HepG2 (cell line): ENCODE results near the gene IFI30. TPM values are rescaled to one million over a fixed set of nuclear protein-coding genes. Genes with fewer than 3 reads are reported as not detected.

Source experiments
- ATAC-seq: fragments of 200-7000 bp; cut with Tn5 transposase; 3 replicates; pipeline ENCODE4 v1.9.1; 2020; ENCODE audit warnings: mild to moderate bottlenecking, moderate library complexity
- BruUV-seq: library from RNA; stranded (reverse); fragments of 400-500 nt; replicated peaks from 2 replicates; lab custom pipeline; 2021; lab: Mats Ljungman, UMichigan
- CTCF ChIA-PET: fragments of 300-600 bp; formaldehyde crosslinking; extraction: SDS; loops from one replicate; lab custom pipeline; 2021; ENCODE audit warnings: low total read pairs, inconsistent platforms, low intra/inter-chr PET ratio; lab: Yijun Ruan, JAX
- POLR2A ChIA-PET: fragments of 350-600 bp; sonication (Branson Sonifier 250); formaldehyde crosslinking; loops from one replicate; lab custom pipeline; 2020; ENCODE audit warnings: antibody characterized with exemption, inconsistent platforms; lab: Yijun Ruan, JAX
- DNase-seq: peaks from one replicate; pipeline ENCODE4 v3.0.0-alpha.2; 2015; ENCODE audit warnings: low spot score
- FAIRE-seq: peaks from 3 replicates; lab custom pipeline; 2011; peaks lifted over from hg19 to GRCh38; lab: Jason Lieb, UNC
- H2AFZ ChIP-seq: one replicate; pipeline ENCODE4 v1.6.1; 2011; ENCODE audit warnings: low read length, inconsistent platforms
- H3K27ac ChIP-seq: fragments of 300-600 bp; 3 replicates; pipeline ENCODE4 v1.8.0; 2011; ENCODE audit warnings: mixed run types, mild to moderate bottlenecking, mixed read lengths, low read length, inconsistent platforms; ENCODE audit not compliant: insufficient read depth; ENCODE audit errors: extremely low read length
- H3K27me3 ChIP-seq, 2 experiments: fragments of 200-600 bp in 1 of 2; 2 replicates in 1 of 2; 3 replicates in 1 of 2; pipeline versions ENCODE4 v1.6.0 to v1.8.0; 2011; ENCODE audit warnings: low read length in 2 of 2, mild to moderate bottlenecking in 2 of 2, moderate library complexity in 2 of 2, inconsistent platforms in 1 of 2; ENCODE audit not compliant: insufficient read depth in 2 of 2, control insufficient read depth in 1 of 2
- H3K36me3 ChIP-seq, 2 experiments: fragments of 200-600 bp in 1 of 2; replicated peaks in 1 of 2; 2 replicates in 1 of 2; 3 replicates in 1 of 2; pipeline versions ENCODE4 v1.5.1 to v1.8.0; 2011; ENCODE audit warnings: low read length in 2 of 2, inconsistent platforms in 1 of 2; ENCODE audit not compliant: insufficient read depth in 2 of 2, control insufficient read depth in 1 of 2
- H3K4me1 ChIP-seq: 2 replicates; pipeline ENCODE4 v1.5.1; 2012; ENCODE audit warnings: low read length, inconsistent platforms; ENCODE audit not compliant: insufficient read depth
- H3K4me2 ChIP-seq: 2 replicates; pipeline ENCODE4 v1.6.0; 2011; ENCODE audit warnings: low read depth, low read length, inconsistent platforms
- H3K4me3 ChIP-seq, 3 experiments: fragments of 200-600 bp in 1 of 3; sonication (generic), shearing (Covaris generic) in 1 of 3; replicated peaks in 1 of 3; 2 replicates each; pipeline ENCODE4 v1.5.1; 2011 to 2016; ENCODE audit warnings: low read length in 3 of 3, inconsistent platforms in 2 of 3, low read depth in 2 of 3, mild to moderate bottlenecking in 2 of 3, control low read depth in 1 of 3, mixed read lengths in 1 of 3; ENCODE audit not compliant: insufficient read depth in 1 of 3
- H3K79me2 ChIP-seq: one replicate; pipeline ENCODE4 v1.6.1; 2011; ENCODE audit warnings: low read length, inconsistent platforms; ENCODE audit not compliant: insufficient read depth
- H3K9ac ChIP-seq: 2 replicates; pipeline ENCODE4 v1.6.0; 2011; ENCODE audit warnings: mild to moderate bottlenecking, low read depth, low read length, inconsistent platforms; ENCODE audit not compliant: insufficient read depth
- H3K9me3 ChIP-seq: 2 replicates; pipeline ENCODE4 v1.5.1; 2012; ENCODE audit warnings: mild to moderate bottlenecking, low read length
- H4K20me1 ChIP-seq: 2 replicates; pipeline ENCODE4 v1.6.0; 2011; ENCODE audit warnings: inconsistent platforms, mild to moderate bottlenecking, low read length, moderate library complexity; ENCODE audit not compliant: insufficient read depth
- CEBPB ChIP-seq: IDR thresholded peaks from 2 replicates; pipeline ENCODE4 v1.6.1; 2011; ENCODE audit warnings: low read depth, low read length, improper control_type of control experiment, borderline replicate concordance
- HMG20B ChIP-seq: conservative IDR thresholded peaks from 2 replicates; pipeline ENCODE4 v1.6.1; 2016; ENCODE audit warnings: missing genetic modification reagents, missing compliant biosample characterization
- JUNB ChIP-seq: sonication (generic); formaldehyde crosslinking; IDR thresholded peaks from 2 replicates; pipeline ENCODE4 v1.8.0; 2022; ENCODE audit warnings: missing genetic modification reagents, mild to moderate bottlenecking, borderline replicate concordance
- KLF13 ChIP-seq: sonication (generic); formaldehyde crosslinking; IDR thresholded peaks from 2 replicates; pipeline ENCODE4 v1.4.0; 2020; ENCODE audit warnings: mild to moderate bottlenecking, missing genetic modification reagents
- TEF ChIP-seq: sonication (generic); formaldehyde crosslinking; IDR thresholded peaks from 2 replicates; pipeline ENCODE4 v1.5.0; 2020; ENCODE audit warnings: missing genetic modification reagents
- TGIF2 ChIP-seq: IDR thresholded peaks from 2 replicates; pipeline ENCODE4 v1.6.1; 2016; ENCODE audit warnings: control low read depth, missing compliant biosample characterization
- TMF1 ChIP-seq: sonication (generic); formaldehyde crosslinking; IDR thresholded peaks from 2 replicates; pipeline ENCODE4 v1.8.1; 2022; ENCODE audit warnings: low read depth, missing genetic modification reagents
- ZNF18 ChIP-seq: sonication (generic); formaldehyde crosslinking; IDR thresholded peaks from 2 replicates; pipeline ENCODE4 v1.8.0; 2022; ENCODE audit warnings: mild to moderate bottlenecking, missing genetic modification reagents; ENCODE audit not compliant: insufficient replicate concordance
- ZNF230 ChIP-seq: sonication (generic); formaldehyde crosslinking; IDR thresholded peaks from 2 replicates; pipeline ENCODE4 v1.4.0; 2020; ENCODE audit warnings: mild to moderate bottlenecking, missing genetic modification reagents
- ZNF256 ChIP-seq: sonication (generic); formaldehyde crosslinking; conservative IDR thresholded peaks from 2 replicates; pipeline ENCODE4 v1.4.0; 2020; ENCODE audit warnings: missing genetic modification reagents
- ZNF563 ChIP-seq: sonication (generic); formaldehyde crosslinking; IDR thresholded peaks from 2 replicates; pipeline ENCODE4 v1.8.0; 2022; ENCODE audit warnings: mild to moderate bottlenecking, moderate library complexity, missing genetic modification reagents
- ZNF572 ChIP-seq: sonication (generic); formaldehyde crosslinking; IDR thresholded peaks from 2 replicates; pipeline ENCODE4 v1.5.1; 2020; ENCODE audit warnings: mild to moderate bottlenecking, missing genetic modification reagents
- ZNF770 ChIP-seq: sonication (generic); formaldehyde crosslinking; IDR thresholded peaks from 2 replicates; pipeline ENCODE4 v1.5.0; 2020; ENCODE audit warnings: mild to moderate bottlenecking, missing genetic modification reagents
- WGBS: methylation state at CpG from one replicate; pipeline ENCODE4 v1.1.6; 2017; ENCODE audit warnings: low lambda C conversion rate; 5-methylcytosine and 5-hydroxymethylcytosine counted together
- in situ Hi-C: cut with HindIII; loops from 2 replicates; pipeline ENCODE4 v1.10.0; 2017; ENCODE audit warnings: low pct_unique_long_range_greater_than_20kb; ENCODE audit not compliant: extremely low pct_ligation_motif_present
- intact Hi-C: fragments of 100-400 bp; cut with micrococcal nuclease; formaldehyde crosslinking; loops from one replicate; pipeline ENCODE4 v1.10.0; 2022; ENCODE audit not compliant: unreplicated experiment
- polyA plus RNA-seq, 8 experiments: library from polyadenylated mRNA; depleted of rRNA in 3 of 8; stranded (reverse) in 7 of 8; unstranded in 1 of 8; fragments of >200 nt; fragmentation: Illumina TruSeq in 4 of 8; extraction: Trizol in 4 of 8; gene quantifications; 2 replicates each; pipeline versions ENCODE4 v1.2.1 to v1.2.3, GENCODE V29; 2011 to 2016; ENCODE audit warnings: low read depth in 4 of 8, missing spikeins in 1 of 8, mixed read lengths in 1 of 8; ENCODE audit not compliant: insufficient read depth in 1 of 8
- total RNA-seq, 5 experiments: library from RNA; depleted of rRNA; stranded (reverse); fragments of >200 nt; fragmentation: Illumina TruSeq; extraction: Trizol; gene quantifications; 2 replicates each; pipeline ENCODE4 v1.2.3, GENCODE V29; 2016; ENCODE audit warnings: low read depth in 1 of 5

Gene IFI30
- total and polyA plus RNA-seq, 2 of the 13 experiments (the other 11 are each of a cell fraction or from before 2014, with no cell fraction given) = 25.0 to 79.4 TPM

GRCh38 chr19:18137657-18138339, 35.8 kb upstream of the IFI30 start:
- TF ChIP-seq TEF (CRISPR knock-in tag) (no peak), ZNF770 (CRISPR knock-in tag) (peak; percentile 85), KLF13 (CRISPR knock-in tag) (no peak), HMG20B (no peak), ZNF563 (CRISPR knock-in tag) (0 out of 2 replicates have a peak, but pooled peaks have one; percentile 14), ZNF18 (CRISPR knock-in tag) (no peak), JUNB (CRISPR knock-in tag) (no peak), ZNF572 (CRISPR knock-in tag) (no peak), TMF1 (CRISPR knock-in tag) (no peak), ZNF256 (no peak), CEBPB (peak; percentile 48; the same call in 1 of the 2 replicates), TGIF2 (CRISPR knock-in tag) (no peak), ZNF230 (no peak)
- Histone ChIP-seq H3K9ac (0 out of 2 replicates have a peak overlapping the region, but pooled peaks have one; percentile 44), H4K20me1 (no peaks in the 10 kb centered on the region), H3K27ac (peak overlapping the region; percentile 92), H3K9me3 (no peaks in the 10 kb centered on the region), H2AFZ (no peak overlapping the region), H3K4me1 (peaks cover 38% of the 10 kb centered on the region), H3K36me3 (peaks cover 9 to 28% of the 10 kb centered on the region in 2 experiments), H3K4me3 (no peak overlapping the region), H3K4me2 (no peak overlapping the region), H3K79me2 (peaks cover 4% of the 10 kb centered on the region), H3K27me3 (no peaks in the 10 kb centered on the region)
- FAIRE-seq (no peak), ATAC-seq (no peak), DNase-seq (no peak)
- ChIA-PET POLR2A (interaction anchor here (0.7 to 1.7 kb wide), 3 partner anchors 14 to 166 kb away, joined by 4 to 7 read pairs (median 6); partner anchors contain the start of gene PIK3R2), CTCF (no interaction called here)
- over 99% methylated on average over 8 of the region's 9 CpGs for WGBS
- intact Hi-C loops = no loop called here
- in situ Hi-C loops = no loop called here
- BruUV-seq = no TSS peak
